Panc1 (cell line): ENCODE data around the gene TOPORS. TPM values are rescaled to one million over a fixed set of nuclear protein-coding genes. Genes with fewer than 3 reads are reported as not detected.

Experiments used
- ATAC-seq: fragments of 200-7000 bp; cut with Tn5 transposase; 2 replicates; pipeline ENCODE4 v1.9.1; 2020; ENCODE audit warnings: mild to moderate bottlenecking, moderate library complexity
- BruUV-seq: library from RNA; stranded (reverse); fragments of 400-500 nt; replicated peaks from 2 replicates; lab custom pipeline; 2021; lab: Mats Ljungman, UMichigan
- CTCF ChIA-PET: fragments of 300-600 bp; sonication (Branson Sonifier 250); formaldehyde crosslinking; loops from one replicate; lab custom pipeline; 2022; ENCODE audit warnings: antibody characterized with exemption; lab: Charles Lee
- POLR2A ChIA-PET: fragments of 300-600 bp; sonication (Branson Sonifier 250); formaldehyde crosslinking; loops from one replicate; lab custom pipeline; 2022; ENCODE audit warnings: antibody characterized with exemption; lab: Charles Lee
- DNase-seq: peaks from one replicate; pipeline ENCODE4 v3.0.0-alpha.2; 2010; ENCODE audit warnings: low read depth, low spot score
- H3K27ac ChIP-seq: 2 replicates; pipeline ENCODE4 v1.5.1; 2011; ENCODE audit warnings: mild to moderate bottlenecking, low read length, inconsistent platforms
- H3K27me3 ChIP-seq: fragments of 200-500 bp; sonication (Bioruptor generic); 2 replicates; pipeline ENCODE4 v1.6.0; 2014; ENCODE audit warnings: low read length, inconsistent platforms; ENCODE audit not compliant: control insufficient read depth, insufficient read depth
- H3K36me3 ChIP-seq: fragments of 200-500 bp; sonication (Bioruptor generic); 2 replicates; pipeline ENCODE4 v1.5.1; 2014; ENCODE audit warnings: inconsistent platforms, mild to moderate bottlenecking, low read length, moderate library complexity; ENCODE audit not compliant: control insufficient read depth, insufficient read depth
- H3K4me1 ChIP-seq: 2 replicates; pipeline ENCODE4 v1.5.1; 2011; ENCODE audit warnings: inconsistent platforms, mild to moderate bottlenecking, low read length, moderate library complexity; ENCODE audit not compliant: control insufficient read depth, insufficient read depth
- H3K4me3 ChIP-seq, 2 experiments: 2 replicates each; pipeline ENCODE4 v1.5.1; 2011 to 2012; ENCODE audit warnings: low read depth in 2 of 2, low read length in 2 of 2, mild to moderate bottlenecking in 2 of 2, inconsistent platforms in 1 of 2, moderate library complexity in 1 of 2
- H3K9me3 ChIP-seq: fragments of 200-500 bp; sonication (Bioruptor generic); 2 replicates; pipeline ENCODE4 v1.5.1; 2014; ENCODE audit warnings: low read depth, mild to moderate bottlenecking, inconsistent platforms, low read length, moderate library complexity; ENCODE audit not compliant: control insufficient read depth, insufficient read depth
- POLR2AphosphoS5 ChIP-seq: IDR thresholded peaks from 2 replicates; pipeline ENCODE4 v1.6.1; 2012; ENCODE audit warnings: mild to moderate bottlenecking, low read depth, low read length, moderate library complexity
- REST ChIP-seq, 2 experiments: IDR thresholded peaks; 2 replicates each; pipeline ENCODE4 v1.6.1; 2011 to 2012; ENCODE audit warnings: low read depth in 2 of 2, control low read depth in 1 of 2, low read length in 1 of 2, mild to moderate bottlenecking in 1 of 2, moderate library complexity in 1 of 2; ENCODE audit not compliant: insufficient read depth in 1 of 2
- SIN3A ChIP-seq: IDR thresholded peaks from 2 replicates; pipeline ENCODE4 v1.6.1; 2012; ENCODE audit warnings: low read depth, mild to moderate bottlenecking, low read length, moderate library complexity, borderline replicate concordance; ENCODE audit not compliant: insufficient read depth
- TCF7L2 ChIP-seq: IDR thresholded peaks from 2 replicates; pipeline ENCODE4 v1.6.1; 2011; ENCODE audit warnings: mild to moderate bottlenecking, low read depth, low read length, inconsistent platforms
- in situ Hi-C: cut with HindIII; loops from 2 replicates; pipeline ENCODE4 v1.10.0; 2016; ENCODE audit warnings: low sequenced_read_pairs, low pct_unique_long_range_greater_than_20kb
- intact Hi-C: fragments of 100-400 bp; cut with micrococcal nuclease; formaldehyde crosslinking; loops from one replicate; pipeline ENCODE4 v1.10.0; 2022; ENCODE audit not compliant: unreplicated experiment
- total RNA-seq: library from RNA; stranded (reverse); gene quantifications from one replicate; pipeline ENCODE4 v1.2.1, GENCODE V29; 2021; ENCODE audit not compliant: unreplicated experiment
- TF ChIP-seq, protein P1 (sequence below): fragments of 450-650 bp; IDR thresholded peaks from 2 replicates; pipeline ENCODE4 v1.5.1; 2017; ENCODE audit warnings: mild to moderate bottlenecking

The TOPORS gene
- total RNA-seq, 1 experiment from 2014 or later = 21.2 TPM

DNA sequence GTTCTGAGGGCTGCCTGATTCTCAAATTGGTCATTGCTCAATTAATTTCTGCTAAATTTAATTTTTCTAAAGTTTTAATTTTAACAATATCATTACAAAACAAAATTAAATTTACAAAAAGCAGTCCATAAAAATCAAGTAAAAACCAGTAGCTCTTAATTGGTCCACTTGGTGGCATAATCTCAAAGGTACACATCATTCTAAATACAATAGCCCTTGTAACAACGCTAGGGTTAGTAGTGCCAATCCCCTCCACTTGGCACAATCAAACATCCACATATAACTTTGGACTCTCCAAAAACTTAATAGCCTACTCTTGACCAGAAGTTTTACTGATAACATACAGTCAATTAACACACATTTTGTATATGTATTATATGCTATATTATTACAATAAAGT is 22.5 kb upstream of the TOPORS start:
- Histone ChIP-seq H3K36me3 (peaks cover 2% of the 10 kb centered on the region; the same call in 1 of the 2 replicates), H3K9me3 (no peaks in the 10 kb centered on the region), H3K27me3 (peaks cover 2% of the 10 kb centered on the region; the same call in 1 of the 2 replicates), H3K4me1 (peaks cover 14% of the 10 kb centered on the region; the same call in 1 of the 2 replicates), H3K4me3 (no peak overlapping the region), H3K27ac (no peak overlapping the region)
- DNase-seq (no peak), ATAC-seq (no peak)
- ChIA-PET POLR2A (interaction anchor here (0.7 kb wide), 1 partner anchor 306 kb away, joined by 7 read pairs; no protein-coding TSS in a partner anchor), CTCF (interaction anchor here (0.6 to 3.6 kb wide), 2 partner anchors 196 to 393 kb away, joined by 3 to 35 read pairs; no protein-coding TSS in a partner anchor)
- in situ Hi-C loops (loop anchor here (25.0 kb wide), 1 partner anchor 387 kb away; no protein-coding TSS in a partner anchor), intact Hi-C loops (loop anchor here (10.0 kb wide), 1 partner anchor 130 kb away; no protein-coding TSS in a partner anchor)
- no TSS peak for BruUV-seq
- TF ChIP-seq REST (IDR thresholded peaks at IDR 0.05; ENCODE audit: insufficient read depth in 1 of 2, low read depth in 2 of 2, low read length in 1 of 2) (no peak), TCF7L2 (no peak), POLR2AphosphoS5 (no peak), SIN3A (no peak)
- TF ChIP-seq, protein P1, sequence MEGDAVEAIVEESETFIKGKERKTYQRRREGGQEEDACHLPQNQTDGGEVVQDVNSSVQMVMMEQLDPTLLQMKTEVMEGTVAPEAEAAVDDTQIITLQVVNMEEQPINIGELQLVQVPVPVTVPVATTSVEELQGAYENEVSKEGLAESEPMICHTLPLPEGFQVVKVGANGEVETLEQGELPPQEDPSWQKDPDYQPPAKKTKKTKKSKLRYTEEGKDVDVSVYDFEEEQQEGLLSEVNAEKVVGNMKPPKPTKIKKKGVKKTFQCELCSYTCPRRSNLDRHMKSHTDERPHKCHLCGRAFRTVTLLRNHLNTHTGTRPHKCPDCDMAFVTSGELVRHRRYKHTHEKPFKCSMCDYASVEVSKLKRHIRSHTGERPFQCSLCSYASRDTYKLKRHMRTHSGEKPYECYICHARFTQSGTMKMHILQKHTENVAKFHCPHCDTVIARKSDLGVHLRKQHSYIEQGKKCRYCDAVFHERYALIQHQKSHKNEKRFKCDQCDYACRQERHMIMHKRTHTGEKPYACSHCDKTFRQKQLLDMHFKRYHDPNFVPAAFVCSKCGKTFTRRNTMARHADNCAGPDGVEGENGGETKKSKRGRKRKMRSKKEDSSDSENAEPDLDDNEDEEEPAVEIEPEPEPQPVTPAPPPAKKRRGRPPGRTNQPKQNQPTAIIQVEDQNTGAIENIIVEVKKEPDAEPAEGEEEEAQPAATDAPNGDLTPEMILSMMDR = no peak; the same call in 1 of the 2 replicates

DNA sequence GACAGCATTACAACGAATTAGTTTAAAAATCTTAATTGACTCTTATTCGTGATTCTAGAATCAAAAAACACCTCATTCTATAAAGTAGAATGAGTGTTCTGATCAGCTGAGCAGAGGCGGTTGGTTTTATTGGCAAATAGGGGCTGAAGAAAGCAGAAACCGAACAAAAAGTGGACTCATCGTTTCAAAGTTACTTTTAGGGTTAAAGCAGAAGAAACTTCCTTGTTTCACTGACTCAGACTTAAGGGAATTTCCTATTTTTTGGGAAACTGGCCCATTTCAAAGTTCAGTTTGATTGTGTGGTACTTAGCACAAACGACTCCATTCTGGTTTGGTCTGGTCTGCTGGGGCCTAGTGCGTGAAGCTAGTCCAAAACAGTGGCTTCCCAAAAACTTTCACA is 21.4 kb upstream of the TOPORS start:
- POLR2A ChIA-PET = interaction anchor here (0.6 kb wide), 2 partner anchors 44 to 198 kb away, joined by 3 to 4 read pairs; no protein-coding TSS in a partner anchor
- no peak overlapping the region; a peak in 1 of 4 replicates for H3K4me3 ChIP-seq
- BruUV-seq = no TSS peak

More for the DNA sequence above, 21.4 kb upstream of the TOPORS start:
- CTCF ChIA-PET = interaction anchor here (0.7 to 3.6 kb wide), 2 partner anchors 141 to 195 kb away, joined by 4 to 35 read pairs; no protein-coding TSS in a partner anchor
- DNase-seq (no peak), ATAC-seq (no peak)
- Histone ChIP-seq H3K36me3 (peaks cover 2% of the 10 kb centered on the region; the same call in 1 of the 2 replicates), H3K27me3 (peaks cover 2% of the 10 kb centered on the region; the same call in 1 of the 2 replicates), H3K27ac (peak overlapping the region; percentile 97), H3K4me1 (peaks cover 14% of the 10 kb centered on the region; the same call in 1 of the 2 replicates), H3K9me3 (no peaks in the 10 kb centered on the region)
- intact Hi-C loops (loop anchor here (10.0 kb wide), 1 partner anchor 129 kb away; no protein-coding TSS in a partner anchor), in situ Hi-C loops (loop anchor here (25.0 kb wide), 1 partner anchor 388 kb away; no protein-coding TSS in a partner anchor)
- TF ChIP-seq REST (IDR thresholded peaks at IDR 0.05; ENCODE audit: insufficient read depth in 1 of 2, low read depth in 2 of 2, low read length in 1 of 2) (no peak), POLR2AphosphoS5 (no peak), TCF7L2 (no peak), SIN3A (no peak)
- TF ChIP-seq, protein P1 = no peak
